Activated T-cell treated with anti-CD3 and anti-CD28 coated beads, Interleukin-2, amount 50 U/mL, for 24 hours (primary cell): ENCODE measurements around the gene LYSMD2.

ENCODE experiments used
- DNase-seq: peaks from one replicate; pipeline ENCODE4 v3.0.0-alpha.2; 2020
- H3K27ac Mint-ChIP-seq: 2 replicates; pipeline ENCODE4 v1.8.0; 2020; ENCODE audit warnings: mild to moderate bottlenecking, mixed read lengths
- H3K27me3 Mint-ChIP-seq: 2 replicates; pipeline ENCODE4 v1.8.0; 2020; ENCODE audit warnings: mixed read lengths
- H3K36me3 Mint-ChIP-seq: 2 replicates; pipeline ENCODE4 v1.8.0; 2020; ENCODE audit warnings: low read depth, mixed read lengths
- H3K4me1 Mint-ChIP-seq: 2 replicates; pipeline ENCODE4 v1.8.0; 2020; ENCODE audit warnings: low read depth, mixed read lengths
- H3K4me3 Mint-ChIP-seq: 2 replicates; pipeline ENCODE4 v1.8.0; 2020; ENCODE audit warnings: mild to moderate bottlenecking, moderate library complexity, mixed read lengths
- H3K9me3 Mint-ChIP-seq: 2 replicates; pipeline ENCODE4 v1.8.0; 2020; ENCODE audit warnings: mixed read lengths

Gene LYSMD2

DNA sequence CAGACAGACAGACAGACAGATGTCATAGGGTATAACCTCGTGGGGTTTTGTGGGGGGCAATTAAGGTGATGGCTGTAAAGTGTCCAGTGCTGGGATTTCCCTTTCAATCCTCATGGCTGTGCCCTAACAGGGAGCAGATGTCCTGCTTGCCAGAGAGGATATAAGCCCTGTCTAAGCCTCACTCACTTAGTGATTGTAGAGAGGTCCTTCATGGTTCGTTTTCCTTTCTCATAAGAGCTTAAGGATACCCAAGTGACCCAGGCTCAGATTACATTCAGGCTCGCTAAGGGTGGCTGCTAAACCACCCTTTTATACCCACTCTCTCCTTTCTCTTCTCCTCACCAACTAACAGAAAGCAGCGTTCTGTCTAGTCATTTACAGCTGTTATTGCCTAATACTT is 19.2 kb downstream of the LYSMD2 start:
- H3K27me3 Mint-ChIP-seq = no peaks in the 10 kb centered on the region
- H3K27ac Mint-ChIP-seq = no peak overlapping the region
- no peak overlapping the region for H3K4me3 Mint-ChIP-seq
- no peak for DNase-seq
- H3K9me3 Mint-ChIP-seq = no peaks in the 10 kb centered on the region
- H3K4me1 Mint-ChIP-seq = peaks cover 17% of the 10 kb centered on the region
- H3K36me3 Mint-ChIP-seq = peaks cover 20% of the 10 kb centered on the region

GRCh38 chr15:51714911-51715310 is 22.5 kb downstream of the LYSMD2 start:
- Mint-ChIP-seq H3K4me1 (peaks cover 2% of the 10 kb centered on the region), H3K4me3 (no peak overlapping the region), H3K27ac (no peak overlapping the region), H3K36me3 (no peaks in the 10 kb centered on the region), H3K9me3 (no peaks in the 10 kb centered on the region), H3K27me3 (no peaks in the 10 kb centered on the region)
- no peak for DNase-seq

GRCh38 chr15:51714162-51714561 is 23.3 kb downstream of the LYSMD2 start:
- H3K4me3 Mint-ChIP-seq = no peak overlapping the region
- H3K4me1 Mint-ChIP-seq = peaks cover 2% of the 10 kb centered on the region
- H3K9me3 Mint-ChIP-seq = no peaks in the 10 kb centered on the region
- H3K27me3 Mint-ChIP-seq = no peaks in the 10 kb centered on the region
- no peak overlapping the region for H3K27ac Mint-ChIP-seq
- DNase-seq = no peak
- no peaks in the 10 kb centered on the region for H3K36me3 Mint-ChIP-seq

GRCh38 chr15:51709031-51709430 is 28.4 kb downstream of the LYSMD2 start:
- H3K4me3 Mint-ChIP-seq = no peak overlapping the region
- H3K27me3 Mint-ChIP-seq = peaks cover 3% of the 10 kb centered on the region
- H3K27ac Mint-ChIP-seq = no peak overlapping the region
- H3K9me3 Mint-ChIP-seq = no peaks in the 10 kb centered on the region
- no peaks in the 10 kb centered on the region for H3K4me1 Mint-ChIP-seq
- DNase-seq = no peak
- no peaks in the 10 kb centered on the region for H3K36me3 Mint-ChIP-seq

GRCh38 chr15:51708013-51708412 is 29.4 kb downstream of the LYSMD2 start:
- Mint-ChIP-seq H3K36me3 (no peaks in the 10 kb centered on the region), H3K27me3 (peaks cover 6% of the 10 kb centered on the region), H3K4me3 (no peak overlapping the region), H3K4me1 (no peaks in the 10 kb centered on the region), H3K27ac (no peak overlapping the region), H3K9me3 (no peaks in the 10 kb centered on the region)
- DNase-seq = no peak

- H3K9me3 Mint-ChIP-seq = no peaks in the 10 kb centered on the region
- peaks cover 11% of the 10 kb centered on the region for H3K27me3 Mint-ChIP-seq
- DNase-seq = no peak
- H3K4me3 Mint-ChIP-seq = no peak overlapping the region
- no peak overlapping the region for H3K27ac Mint-ChIP-seq
- H3K4me1 Mint-ChIP-seq = no peaks in the 10 kb centered on the region
- no peaks in the 10 kb centered on the region for H3K36me3 Mint-ChIP-seq
Observed at GRCh38 chr15:51706926-51707608, 30.4 kb downstream of the LYSMD2 start.

DNA sequence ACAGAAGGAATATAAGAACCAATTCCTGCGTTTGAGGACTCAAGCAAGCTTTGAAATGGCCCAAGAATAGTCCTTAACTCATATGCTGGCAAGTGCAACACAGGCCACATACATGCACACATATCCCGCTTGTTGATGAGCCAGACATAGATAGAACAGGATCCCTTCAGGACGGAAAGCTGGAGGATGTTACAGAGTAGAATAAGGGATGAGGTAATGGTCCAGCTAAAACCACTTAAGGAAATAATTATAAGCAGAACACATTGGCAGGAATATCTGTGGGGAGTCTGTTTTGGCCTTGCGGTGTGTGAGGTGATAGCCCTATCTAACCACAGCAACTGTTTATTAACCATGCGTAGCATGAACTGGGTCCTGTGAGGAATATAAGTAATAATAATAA is 31.2 kb downstream of the LYSMD2 start:
- H3K27ac Mint-ChIP-seq = no peak overlapping the region
- no peak overlapping the region for H3K4me3 Mint-ChIP-seq
- DNase-seq = no peak

GRCh38 chr15:51702710-51703109 is 34.7 kb downstream of the LYSMD2 start:
- Mint-ChIP-seq H3K4me1 (no peaks in the 10 kb centered on the region), H3K4me3 (no peak overlapping the region), H3K27ac (no peak overlapping the region), H3K27me3 (peaks cover 22% of the 10 kb centered on the region), H3K36me3 (no peaks in the 10 kb centered on the region), H3K9me3 (no peaks in the 10 kb centered on the region)
- no peak for DNase-seq

More for the DNA sequence above, 31.2 kb downstream of the LYSMD2 start:
- no peaks in the 10 kb centered on the region for H3K4me1 Mint-ChIP-seq
- H3K9me3 Mint-ChIP-seq = no peaks in the 10 kb centered on the region
- peaks cover 11% of the 10 kb centered on the region for H3K27me3 Mint-ChIP-seq
- H3K36me3 Mint-ChIP-seq = no peaks in the 10 kb centered on the region

- no peaks in the 10 kb centered on the region for H3K4me1 Mint-ChIP-seq
Observed at GRCh38 chr15:51699373-51699772, 38.1 kb downstream of the LYSMD2 start.

DNA sequence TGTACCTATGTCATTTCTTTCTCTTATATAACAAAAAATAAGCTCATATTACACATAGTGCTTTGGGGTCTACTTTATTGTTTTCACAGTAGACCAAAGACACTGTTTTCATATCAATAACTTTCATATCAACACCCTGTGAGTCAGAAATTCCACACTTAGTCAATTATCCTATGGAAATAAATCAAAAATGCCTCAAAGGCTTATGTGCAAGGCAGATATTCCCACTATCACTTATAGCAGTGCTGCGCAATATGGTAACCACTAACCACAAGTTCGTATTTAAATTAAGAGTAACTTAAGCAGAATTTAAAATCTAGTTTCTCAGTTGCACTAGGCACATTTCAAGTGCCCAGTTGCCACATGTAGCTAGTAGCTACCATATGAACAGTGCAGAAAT is 40.3 kb downstream of the LYSMD2 start:
- H3K27ac Mint-ChIP-seq = no peak overlapping the region
- H3K4me1 Mint-ChIP-seq = peaks cover 6% of the 10 kb centered on the region
- no peak overlapping the region for H3K4me3 Mint-ChIP-seq
- no peaks in the 10 kb centered on the region for H3K9me3 Mint-ChIP-seq
- no peak for DNase-seq
- no peaks in the 10 kb centered on the region for H3K36me3 Mint-ChIP-seq
- peaks cover 25% of the 10 kb centered on the region for H3K27me3 Mint-ChIP-seq

More at GRCh38 chr15:51699373-51699772, 38.1 kb downstream of the LYSMD2 start:
- H3K27ac Mint-ChIP-seq = no peak overlapping the region
- H3K27me3 Mint-ChIP-seq = peaks cover 21% of the 10 kb centered on the region
- H3K4me3 Mint-ChIP-seq = no peak overlapping the region
- H3K36me3 Mint-ChIP-seq = no peaks in the 10 kb centered on the region
- H3K9me3 Mint-ChIP-seq = no peaks in the 10 kb centered on the region
- no peak for DNase-seq

- Mint-ChIP-seq H3K36me3 (no peaks in the 10 kb centered on the region), H3K4me1 (peaks cover 12% of the 10 kb centered on the region), H3K27me3 (peaks cover 31% of the 10 kb centered on the region), H3K27ac (no peak overlapping the region), H3K4me3 (no peak overlapping the region), H3K9me3 (no peaks in the 10 kb centered on the region)
- DNase-seq = no peak
Observed at GRCh38 chr15:51696566-51696965, 40.9 kb downstream of the LYSMD2 start.

GRCh38 chr15:51692154-51692553 is 45.3 kb downstream of the LYSMD2 start:
- H3K27ac Mint-ChIP-seq = no peak overlapping the region
- H3K9me3 Mint-ChIP-seq = no peaks in the 10 kb centered on the region
- H3K4me3 Mint-ChIP-seq = no peak overlapping the region

GRCh38 chr15:51688863-51689262 is 48.6 kb downstream of the LYSMD2 start:
- no peaks in the 10 kb centered on the region for H3K9me3 Mint-ChIP-seq
- H3K4me3 Mint-ChIP-seq = no peak overlapping the region
- DNase-seq = no peak
- H3K27ac Mint-ChIP-seq = no peak overlapping the region
- peaks cover 49% of the 10 kb centered on the region for H3K27me3 Mint-ChIP-seq
- H3K4me1 Mint-ChIP-seq = peaks cover 15% of the 10 kb centered on the region
- no peaks in the 10 kb centered on the region for H3K36me3 Mint-ChIP-seq

More at GRCh38 chr15:51692154-51692553, 45.3 kb downstream of the LYSMD2 start:
- Mint-ChIP-seq H3K27me3 (peaks cover 32% of the 10 kb centered on the region), H3K36me3 (no peaks in the 10 kb centered on the region), H3K4me1 (peaks cover 15% of the 10 kb centered on the region)
- DNase-seq = no peak

DNA sequence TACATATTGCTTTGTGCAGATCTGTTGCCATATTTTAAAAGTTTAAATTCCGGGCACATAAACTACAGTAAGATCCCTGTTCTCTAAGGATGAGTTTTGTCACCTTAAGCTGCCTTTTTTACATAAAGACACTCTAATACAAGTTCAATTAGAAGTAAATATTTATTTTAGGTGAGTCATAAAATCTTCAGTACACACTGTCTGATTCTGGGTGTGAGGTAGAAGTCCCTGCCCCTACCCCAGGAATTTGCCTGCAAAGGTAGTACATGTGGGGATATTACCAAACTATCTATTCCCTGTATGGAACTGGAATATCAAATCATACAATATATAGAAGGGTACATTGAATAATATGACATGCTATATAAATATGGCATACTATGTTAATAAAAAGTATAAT is 49.9 kb downstream of the LYSMD2 start:
- Mint-ChIP-seq H3K27me3 (peaks cover 49% of the 10 kb centered on the region), H3K4me3 (no peak overlapping the region), H3K36me3 (no peaks in the 10 kb centered on the region), H3K9me3 (no peaks in the 10 kb centered on the region), H3K4me1 (peaks cover 11% of the 10 kb centered on the region), H3K27ac (no peak overlapping the region)
- DNase-seq = no peak

DNA sequence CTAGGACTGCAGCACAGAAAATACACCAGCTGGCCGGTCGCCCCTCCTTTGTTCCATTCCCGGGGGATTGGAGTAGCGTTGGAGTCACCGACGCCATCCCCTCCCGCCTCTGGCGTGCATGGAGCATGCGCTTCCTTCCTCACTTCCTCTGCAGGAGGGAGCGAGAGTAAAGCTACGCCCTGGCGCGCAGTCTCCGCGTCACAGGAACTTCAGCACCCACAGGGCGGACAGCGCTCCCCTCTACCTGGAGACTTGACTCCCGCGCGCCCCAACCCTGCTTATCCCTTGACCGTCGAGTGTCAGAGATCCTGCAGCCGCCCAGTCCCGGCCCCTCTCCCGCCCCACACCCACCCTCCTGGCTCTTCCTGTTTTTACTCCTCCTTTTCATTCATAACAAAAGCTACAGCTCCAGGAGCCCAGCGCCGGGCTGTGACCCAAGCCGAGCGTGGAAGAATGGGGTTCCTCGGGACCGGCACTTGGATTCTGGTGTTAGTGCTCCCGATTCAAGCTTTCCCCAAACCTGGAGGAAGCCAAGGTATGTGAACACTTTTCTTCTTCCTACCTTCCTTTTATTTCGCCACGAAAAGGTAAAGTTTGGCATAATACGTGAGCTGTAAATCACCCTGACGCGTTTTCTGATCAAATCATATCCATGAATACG is 56.0 kb downstream of the LYSMD2 start, which contains the start of gene SCG3:
Gene SCG3 (plus strand): TSS at position 201 of the 661 bp plus-strand sequence. CDS start 253 bp downstream, at position 454.
- H3K27me3 Mint-ChIP-seq = peaks cover 58% of the 10 kb centered on the region
- no peak within 1 kb of the TSS for H3K4me3 Mint-ChIP-seq
- DNase-seq = peak; percentile 70
- H3K36me3 Mint-ChIP-seq = no peaks in the 10 kb centered on the region
- no peak within 1 kb of the TSS for H3K27ac Mint-ChIP-seq
- peaks cover 7% of the 10 kb centered on the region for H3K4me1 Mint-ChIP-seq
- H3K9me3 Mint-ChIP-seq = no peaks in the 10 kb centered on the region
